Measurements from ENCODE around the gene AGAP3.

DNA sequence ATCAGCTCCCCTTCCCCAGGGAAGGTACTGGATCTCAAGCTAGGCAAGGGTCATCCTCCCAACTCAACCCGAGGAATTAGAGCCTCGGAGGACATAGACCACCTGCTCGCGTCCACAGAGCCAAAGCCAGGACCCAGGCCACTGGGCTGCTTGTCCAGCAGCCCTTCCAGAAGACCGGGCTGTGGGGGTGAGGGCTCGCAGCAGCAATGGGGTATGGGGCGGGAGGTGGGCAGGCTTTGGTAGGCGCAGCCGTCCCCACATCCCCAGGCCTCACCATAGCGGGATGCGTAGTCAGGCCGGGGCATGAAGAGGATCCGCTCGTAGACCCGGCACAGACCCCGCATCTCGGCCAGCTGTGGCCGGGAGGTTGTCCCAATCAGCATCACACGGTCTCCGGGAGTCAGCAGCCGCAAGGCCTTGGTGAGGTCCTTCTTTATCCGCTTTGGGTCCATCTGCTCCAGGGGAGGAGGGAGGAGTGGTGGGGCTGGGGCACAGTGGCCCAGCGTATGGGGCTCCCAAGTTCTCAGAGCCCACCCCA, 105.8 kb downstream of the AGAP3 start:
- TF ChIP-seq, protein P1, sequence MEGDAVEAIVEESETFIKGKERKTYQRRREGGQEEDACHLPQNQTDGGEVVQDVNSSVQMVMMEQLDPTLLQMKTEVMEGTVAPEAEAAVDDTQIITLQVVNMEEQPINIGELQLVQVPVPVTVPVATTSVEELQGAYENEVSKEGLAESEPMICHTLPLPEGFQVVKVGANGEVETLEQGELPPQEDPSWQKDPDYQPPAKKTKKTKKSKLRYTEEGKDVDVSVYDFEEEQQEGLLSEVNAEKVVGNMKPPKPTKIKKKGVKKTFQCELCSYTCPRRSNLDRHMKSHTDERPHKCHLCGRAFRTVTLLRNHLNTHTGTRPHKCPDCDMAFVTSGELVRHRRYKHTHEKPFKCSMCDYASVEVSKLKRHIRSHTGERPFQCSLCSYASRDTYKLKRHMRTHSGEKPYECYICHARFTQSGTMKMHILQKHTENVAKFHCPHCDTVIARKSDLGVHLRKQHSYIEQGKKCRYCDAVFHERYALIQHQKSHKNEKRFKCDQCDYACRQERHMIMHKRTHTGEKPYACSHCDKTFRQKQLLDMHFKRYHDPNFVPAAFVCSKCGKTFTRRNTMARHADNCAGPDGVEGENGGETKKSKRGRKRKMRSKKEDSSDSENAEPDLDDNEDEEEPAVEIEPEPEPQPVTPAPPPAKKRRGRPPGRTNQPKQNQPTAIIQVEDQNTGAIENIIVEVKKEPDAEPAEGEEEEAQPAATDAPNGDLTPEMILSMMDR (IDR thresholded peaks at IDR 0.05) = no peak
- TF ChIP-seq SIN3A (IDR thresholded peaks at IDR 0.05; ENCODE audit: borderline replicate concordance, insufficient read depth, low read depth, low read length) (no peak), POLR2AphosphoS5 (IDR thresholded peaks at IDR 0.05; ENCODE audit: low read depth, low read length) (no peak)
- TF ChIP-seq, protein P2, sequence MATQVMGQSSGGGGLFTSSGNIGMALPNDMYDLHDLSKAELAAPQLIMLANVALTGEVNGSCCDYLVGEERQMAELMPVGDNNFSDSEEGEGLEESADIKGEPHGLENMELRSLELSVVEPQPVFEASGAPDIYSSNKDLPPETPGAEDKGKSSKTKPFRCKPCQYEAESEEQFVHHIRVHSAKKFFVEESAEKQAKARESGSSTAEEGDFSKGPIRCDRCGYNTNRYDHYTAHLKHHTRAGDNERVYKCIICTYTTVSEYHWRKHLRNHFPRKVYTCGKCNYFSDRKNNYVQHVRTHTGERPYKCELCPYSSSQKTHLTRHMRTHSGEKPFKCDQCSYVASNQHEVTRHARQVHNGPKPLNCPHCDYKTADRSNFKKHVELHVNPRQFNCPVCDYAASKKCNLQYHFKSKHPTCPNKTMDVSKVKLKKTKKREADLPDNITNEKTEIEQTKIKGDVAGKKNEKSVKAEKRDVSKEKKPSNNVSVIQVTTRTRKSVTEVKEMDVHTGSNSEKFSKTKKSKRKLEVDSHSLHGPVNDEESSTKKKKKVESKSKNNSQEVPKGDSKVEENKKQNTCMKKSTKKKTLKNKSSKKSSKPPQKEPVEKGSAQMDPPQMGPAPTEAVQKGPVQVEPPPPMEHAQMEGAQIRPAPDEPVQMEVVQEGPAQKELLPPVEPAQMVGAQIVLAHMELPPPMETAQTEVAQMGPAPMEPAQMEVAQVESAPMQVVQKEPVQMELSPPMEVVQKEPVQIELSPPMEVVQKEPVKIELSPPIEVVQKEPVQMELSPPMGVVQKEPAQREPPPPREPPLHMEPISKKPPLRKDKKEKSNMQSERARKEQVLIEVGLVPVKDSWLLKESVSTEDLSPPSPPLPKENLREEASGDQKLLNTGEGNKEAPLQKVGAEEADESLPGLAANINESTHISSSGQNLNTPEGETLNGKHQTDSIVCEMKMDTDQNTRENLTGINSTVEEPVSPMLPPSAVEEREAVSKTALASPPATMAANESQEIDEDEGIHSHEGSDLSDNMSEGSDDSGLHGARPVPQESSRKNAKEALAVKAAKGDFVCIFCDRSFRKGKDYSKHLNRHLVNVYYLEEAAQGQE (IDR thresholded peaks at IDR 0.05; ENCODE audit: insufficient read depth in 1 of 2, low read depth in 2 of 2, low read length in 1 of 2) = no peak

All from Panc1 (cell line).